H9 (cell line): ENCODE data around the gene EDA. TPM values are rescaled to one million over a fixed set of nuclear protein-coding genes. Genes with fewer than 3 reads are reported as not detected.
A peak's percentile ranks its signal among the peaks of the same experiment; 100 is the strongest.

Experiments used
- DNase-seq: peaks from one replicate; pipeline ENCODE4 v3.0.0-alpha.2; 2017
- H2AFZ ChIP-seq: one replicate; pipeline ENCODE4 v1.6.1; 2013; ENCODE audit warnings: mild to moderate bottlenecking, low read length, control low read depth, moderate library complexity
- H2AK5ac ChIP-seq: 2 replicates; pipeline ENCODE4 v1.6.1; 2013; ENCODE audit warnings: low read length, control low read depth, mixed read lengths; ENCODE audit not compliant: insufficient read length
- H2BK120ac ChIP-seq: one replicate; pipeline ENCODE4 v1.6.1; 2013; ENCODE audit warnings: low read depth, mild to moderate bottlenecking, low read length, control low read depth, inconsistent platforms; ENCODE audit not compliant: poor library complexity, severe bottlenecking
- H2BK12ac ChIP-seq: 2 replicates; pipeline ENCODE4 v1.6.1; 2013; ENCODE audit warnings: low read length, control low read depth, mixed read lengths, low read depth; ENCODE audit not compliant: insufficient read length
- H2BK15ac ChIP-seq: 2 replicates; pipeline ENCODE4 v1.6.1; 2013; ENCODE audit warnings: low read depth, low read length, control low read depth
- H2BK20ac ChIP-seq: one replicate; pipeline ENCODE4 v1.6.1; 2013; ENCODE audit warnings: low read depth, mild to moderate bottlenecking, low read length, control low read depth, inconsistent platforms; ENCODE audit not compliant: poor library complexity, severe bottlenecking
- H2BK5ac ChIP-seq: 2 replicates; pipeline ENCODE4 v1.6.1; 2013; ENCODE audit warnings: low read length, control low read depth, mixed read lengths; ENCODE audit not compliant: insufficient read length
- H3K14ac ChIP-seq: 2 replicates; pipeline ENCODE4 v1.6.1; 2013; ENCODE audit warnings: low read length, control low read depth; ENCODE audit not compliant: insufficient read depth
- H3K18ac ChIP-seq: 2 replicates; pipeline ENCODE4 v1.6.1; 2013; ENCODE audit warnings: low read depth, mild to moderate bottlenecking, mixed read lengths, low read length, control low read depth; ENCODE audit not compliant: insufficient read length
- H3K23ac ChIP-seq: 2 replicates; pipeline ENCODE4 v1.6.1; 2013; ENCODE audit warnings: low read length, control low read depth, mixed read lengths, low read depth; ENCODE audit not compliant: insufficient read length
- H3K23me2 ChIP-seq: 2 replicates; pipeline ENCODE4 v1.6.1; 2013; ENCODE audit warnings: low read depth, mild to moderate bottlenecking, mixed read lengths, low read length, control low read depth; ENCODE audit not compliant: insufficient read length, poor library complexity, severe bottlenecking
- H3K27ac ChIP-seq: 2 replicates; pipeline ENCODE4 v1.5.1; 2013; ENCODE audit warnings: low read length, control low read depth, mixed read lengths, low read depth; ENCODE audit not compliant: insufficient read length
- H3K27me3 ChIP-seq: 2 replicates; pipeline ENCODE4 v1.6.1; 2013; ENCODE audit warnings: low read length, control low read depth, inconsistent platforms; ENCODE audit not compliant: insufficient read depth
- H3K4ac ChIP-seq: 2 replicates; pipeline ENCODE4 v1.6.1; 2013; ENCODE audit warnings: low read depth, mild to moderate bottlenecking, control low read depth, inconsistent platforms, low read length, moderate library complexity
- H3K4me1 ChIP-seq: 2 replicates; pipeline ENCODE4 v1.6.1; 2013; ENCODE audit warnings: low read length, control low read depth, inconsistent platforms; ENCODE audit not compliant: insufficient read depth
- H3K4me2 ChIP-seq: 2 replicates; pipeline ENCODE4 v1.6.1; 2013; ENCODE audit warnings: low read length, control low read depth, mixed read lengths; ENCODE audit not compliant: insufficient read length, insufficient read depth
- H3K56ac ChIP-seq: 2 replicates; pipeline ENCODE4 v1.6.1; 2013; ENCODE audit warnings: low read depth, mild to moderate bottlenecking, mixed read lengths, low read length, control low read depth; ENCODE audit not compliant: insufficient read length
- H3K79me1 ChIP-seq: 2 replicates; pipeline ENCODE4 v1.6.1; 2013; ENCODE audit warnings: low read depth, mild to moderate bottlenecking, moderate library complexity, low read length, control low read depth, inconsistent platforms; ENCODE audit not compliant: insufficient read depth, poor library complexity, severe bottlenecking
- H3K79me2 ChIP-seq: 2 replicates; pipeline ENCODE4 v1.6.1; 2013; ENCODE audit warnings: low read length, control low read depth, inconsistent platforms; ENCODE audit not compliant: insufficient read depth
- H3K9ac ChIP-seq: 2 replicates; pipeline ENCODE4 v1.6.1; 2013; ENCODE audit warnings: low read length, control low read depth, mixed read lengths; ENCODE audit not compliant: insufficient read length; ENCODE audit errors: extremely low read depth
- H3K9me3 ChIP-seq: one replicate; pipeline ENCODE4 v1.6.1; 2013; ENCODE audit warnings: low read depth, low read length, inconsistent platforms; ENCODE audit not compliant: control insufficient read depth
- H3T11ph ChIP-seq: one replicate; pipeline ENCODE4 v1.6.1; 2013; ENCODE audit warnings: mild to moderate bottlenecking, low read length, control low read depth, inconsistent platforms
- H4K20me1 ChIP-seq: one replicate; pipeline ENCODE4 v1.6.1; 2013; ENCODE audit not compliant: control insufficient read depth, insufficient read length, insufficient read depth
- H4K5ac ChIP-seq: 2 replicates; pipeline ENCODE4 v1.6.1; 2013; ENCODE audit warnings: low read depth, mild to moderate bottlenecking, mixed read lengths, low read length, control low read depth; ENCODE audit not compliant: insufficient read length
- H4K8ac ChIP-seq: replicated peaks from 2 replicates; pipeline ENCODE4 v1.6.1; 2013; ENCODE audit warnings: low read length, control low read depth, mixed read lengths, low read depth; ENCODE audit not compliant: insufficient read length
- H4K91ac ChIP-seq: 2 replicates; pipeline ENCODE4 v1.6.1; 2013; ENCODE audit warnings: low read depth, mild to moderate bottlenecking, moderate library complexity, mixed read lengths, low read length, control low read depth; ENCODE audit not compliant: insufficient read length
- H3K27ac Mint-ChIP-seq, 3 experiments: 2 replicates in 2 of 3; 3 replicates in 1 of 3; pipeline ENCODE4 v1.8.0; 2020 to 2021; ENCODE audit warnings: mixed read lengths in 3 of 3, mild to moderate bottlenecking in 1 of 3, moderate library complexity in 1 of 3
- H3K27me3 Mint-ChIP-seq: 2 replicates; pipeline ENCODE4 v1.8.0; 2021; ENCODE audit warnings: low read depth, mild to moderate bottlenecking, moderate library complexity, mixed read lengths
- H3K36me3 Mint-ChIP-seq, 3 experiments: 2 replicates in 2 of 3; 3 replicates in 1 of 3; pipeline ENCODE4 v1.8.0; 2020 to 2021; ENCODE audit warnings: low read depth in 3 of 3, mixed read lengths in 3 of 3; ENCODE audit not compliant: insufficient read depth in 1 of 3
- H3K4me1 Mint-ChIP-seq, 2 experiments: 2 replicates each; pipeline ENCODE4 v1.8.0; 2020; ENCODE audit warnings: mixed read lengths in 2 of 2
- H3K4me3 Mint-ChIP-seq, 2 experiments: 2 replicates in 1 of 2; 3 replicates in 1 of 2; pipeline ENCODE4 v1.8.0; 2020 to 2021; ENCODE audit warnings: mild to moderate bottlenecking in 2 of 2, mixed read lengths in 2 of 2, moderate library complexity in 1 of 2
- H3K9me3 Mint-ChIP-seq, 2 experiments: 2 replicates in 1 of 2; 3 replicates in 1 of 2; pipeline ENCODE4 v1.8.0; 2020; ENCODE audit warnings: mild to moderate bottlenecking in 2 of 2, mixed read lengths in 2 of 2, moderate library complexity in 1 of 2
- CTCF ChIP-seq: fragments of 200-600 bp; sonication (generic); conservative IDR thresholded peaks from 3 replicates; pipeline ENCODE4 v1.8.0; 2021; ENCODE audit warnings: antibody characterized with exemption, mild to moderate bottlenecking
- WGBS: extraction: QIAGEN DNeasy Blood & Tissue Kit; methylation state at CpG from one replicate; pipeline ENCODE4 v1.1.7; 2013; ENCODE audit warnings: missing lambda C conversion rate, low lambda C conversion rate, mixed read lengths; ENCODE audit not compliant: insufficient read length; ENCODE audit errors: extremely low coverage; 5-methylcytosine and 5-hydroxymethylcytosine counted together
- total RNA-seq: library from RNA; stranded (reverse); gene quantifications from 2 replicates; pipeline ENCODE4 v1.2.1, GENCODE V29; 2021

EDA gene
- total RNA-seq, 1 experiment from 2014 or later = 7.7 TPM

- H3K4me1 ChIP-seq = no peaks in the 10 kb centered on the region
- H3K27me3 Mint-ChIP-seq = peaks cover 13% of the 10 kb centered on the region
- TF ChIP-seq CTCF = no peak
- no peak overlapping the region for H2BK15ac ChIP-seq
- H3K9ac ChIP-seq = no peak overlapping the region
- no peak overlapping the region for H3K56ac ChIP-seq
- peak overlapping the region; percentile 24 for H3K4me2 ChIP-seq
- no peak overlapping the region for H3K4ac ChIP-seq
- no peak overlapping the region for H4K5ac ChIP-seq
- no peak overlapping the region for H2AFZ ChIP-seq
- peaks cover 54 to 56% of the 10 kb centered on the region in 2 experiments for H3K9me3 Mint-ChIP-seq
- peaks cover 0 to under 1% (median 0%) of the 10 kb centered on the region in 3 experiments; a peak in 2 of 7 replicates for H3K36me3 Mint-ChIP-seq
- peak; percentile 50 for DNase-seq
- no peak overlapping the region for H2BK5ac ChIP-seq
- peak overlapping the region; percentile 52 to 71 for H3K4me3 Mint-ChIP-seq
- H3K27ac ChIP-seq = no peak overlapping the region
- WGBS = no CpG with 5 or more reads among the region's 7 CpGs
- H2BK20ac ChIP-seq = no peak overlapping the region
- no peak overlapping the region for H3K23ac ChIP-seq
- H3K27ac Mint-ChIP-seq = no peak overlapping the region; a peak in 1 of 7 replicates
- H3T11ph ChIP-seq = no peak overlapping the region
- no peak overlapping the region for H2BK12ac ChIP-seq
- H3K18ac ChIP-seq = no peak overlapping the region
- peaks cover 6% of the 10 kb centered on the region for H3K23me2 ChIP-seq
- H3K14ac ChIP-seq = no peak overlapping the region
- H4K91ac ChIP-seq = no peak overlapping the region
- H4K20me1 ChIP-seq = no peaks in the 10 kb centered on the region
- no peak overlapping the region for H2BK120ac ChIP-seq
- peaks cover 5 to 13% of the 10 kb centered on the region in 2 experiments for H3K4me1 Mint-ChIP-seq
- peaks cover 25% of the 10 kb centered on the region for H3K9me3 ChIP-seq
- H3K27me3 ChIP-seq = no peaks in the 10 kb centered on the region
- no peak overlapping the region for H4K8ac ChIP-seq
- no peak overlapping the region for H2AK5ac ChIP-seq
- H3K79me2 ChIP-seq = no peaks in the 10 kb centered on the region
- H3K79me1 ChIP-seq = no peaks in the 10 kb centered on the region
These were observed 571 bp upstream of the EDA start for GRCh38 chrX:69615342-69615741.
